Activated naive CD8-positive, alpha-beta T cell treated with anti-CD3 and anti-CD28 coated beads for 36 hours (primary cell): ENCODE results near the gene KCNIP4. TPM values are rescaled to one million over a fixed set of nuclear protein-coding genes. Genes with fewer than 3 reads are reported as not detected.

Source experiments
- DNase-seq: peaks from one replicate; pipeline ENCODE4 v3.0.0; 2021
- H3K27ac Mint-ChIP-seq: one replicate; pipeline ENCODE4 v1.8.0; 2022; ENCODE audit warnings: mild to moderate bottlenecking, moderate library complexity, mixed read lengths
- H3K27me3 Mint-ChIP-seq: one replicate; pipeline ENCODE4 v1.8.0; 2022; ENCODE audit warnings: mild to moderate bottlenecking, mixed read lengths
- H3K36me3 Mint-ChIP-seq: one replicate; pipeline ENCODE4 v1.8.0; 2021; ENCODE audit warnings: mild to moderate bottlenecking, mixed read lengths
- H3K4me1 Mint-ChIP-seq: one replicate; pipeline ENCODE4 v1.8.0; 2021; ENCODE audit warnings: mixed read lengths
- H3K4me3 Mint-ChIP-seq: one replicate; pipeline ENCODE4 v1.8.0; 2022; ENCODE audit warnings: mild to moderate bottlenecking, moderate library complexity, mixed read lengths
- H3K9me3 Mint-ChIP-seq: one replicate; pipeline ENCODE4 v1.8.0; 2022; ENCODE audit warnings: mixed read lengths
- total RNA-seq, 2 experiments: library from RNA; stranded (reverse); gene quantifications; one replicate each; pipeline ENCODE4 v1.2.3, GENCODE V29; 2021

KCNIP4 gene
- total RNA-seq, 2 experiments from 2014 or later = not detected

- H3K9me3 Mint-ChIP-seq = no peaks in the 10 kb centered on the region
- no peaks in the 10 kb centered on the region for H3K36me3 Mint-ChIP-seq
- no peaks in the 10 kb centered on the region for H3K4me1 Mint-ChIP-seq
- no peak overlapping the region for H3K27ac Mint-ChIP-seq
- DNase-seq = no peak
- H3K27me3 Mint-ChIP-seq = peaks cover 18% of the 10 kb centered on the region
- no peak overlapping the region for H3K4me3 Mint-ChIP-seq
Measured at GRCh38 chr4:21952549-21952948, 4.0 kb upstream of the KCNIP4 start.

DNA sequence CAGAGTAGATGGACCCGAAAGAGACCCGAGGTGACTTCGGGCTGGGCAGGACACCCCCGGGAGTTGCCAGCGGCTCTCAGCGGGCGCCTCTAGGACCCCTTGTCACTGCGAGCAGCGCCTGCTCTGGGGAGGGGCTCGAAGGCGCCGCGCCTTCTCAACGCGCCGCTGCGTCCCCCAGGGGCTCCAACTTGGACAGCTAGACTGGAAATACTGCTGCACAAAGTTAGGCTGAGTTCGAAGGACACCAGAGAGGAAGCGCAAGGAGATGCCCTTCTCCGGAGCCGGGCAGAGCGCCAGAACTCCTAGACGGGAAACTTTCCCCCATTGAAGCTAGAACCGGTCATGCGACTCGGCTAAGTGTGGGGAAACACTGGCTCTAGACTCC, 493 bp upstream of the KCNIP4 start:
- no peak overlapping the region for H3K4me3 Mint-ChIP-seq
- peaks cover 32% of the 10 kb centered on the region for H3K27me3 Mint-ChIP-seq
- peak; percentile 0 for DNase-seq
- H3K27ac Mint-ChIP-seq = no peak overlapping the region
- H3K36me3 Mint-ChIP-seq = no peaks in the 10 kb centered on the region
- H3K9me3 Mint-ChIP-seq = no peaks in the 10 kb centered on the region
- no peaks in the 10 kb centered on the region for H3K4me1 Mint-ChIP-seq

DNA sequence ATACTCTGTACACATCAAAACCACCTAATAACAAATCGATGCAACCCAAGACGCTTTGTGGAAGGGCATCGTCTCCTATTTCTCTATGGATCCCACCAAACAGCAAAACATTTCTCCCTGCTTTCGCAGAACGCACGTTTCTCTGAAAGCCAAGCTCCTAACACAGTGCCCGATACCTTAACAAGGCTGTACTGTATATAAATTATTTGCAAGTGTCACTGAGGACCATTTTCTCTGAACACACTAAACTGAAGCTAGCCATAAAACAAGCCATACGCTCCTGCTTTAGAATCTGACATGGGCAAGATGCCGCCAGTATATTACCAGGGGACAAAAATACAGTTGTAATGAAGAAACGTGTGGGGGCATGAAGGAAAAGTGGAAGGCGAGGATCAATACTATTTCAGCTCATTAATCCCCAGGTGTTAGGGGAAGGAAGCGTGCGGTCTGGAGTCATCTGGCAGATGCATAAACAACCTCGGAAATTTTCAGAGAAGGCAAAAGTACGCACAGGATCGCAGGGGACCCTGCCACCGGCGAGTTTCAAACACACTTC, 703 bp downstream of the KCNIP4 start:
- DNase-seq = no peak
- Mint-ChIP-seq H3K36me3 (no peaks in the 10 kb centered on the region), H3K4me3 (peak overlapping the region; percentile 50), H3K27me3 (peaks cover 32% of the 10 kb centered on the region), H3K9me3 (no peaks in the 10 kb centered on the region), H3K4me1 (no peaks in the 10 kb centered on the region), H3K27ac (no peak overlapping the region)

GRCh38 chr4:21946858-21947257, 1.7 kb downstream of the KCNIP4 start:
- H3K27me3 Mint-ChIP-seq = peaks cover 32% of the 10 kb centered on the region
- H3K36me3 Mint-ChIP-seq = no peaks in the 10 kb centered on the region
- H3K4me3 Mint-ChIP-seq = no peak overlapping the region
- no peak overlapping the region for H3K27ac Mint-ChIP-seq
- DNase-seq = no peak
- no peaks in the 10 kb centered on the region for H3K4me1 Mint-ChIP-seq
- no peaks in the 10 kb centered on the region for H3K9me3 Mint-ChIP-seq

- Mint-ChIP-seq H3K4me1 (no peaks in the 10 kb centered on the region), H3K27ac (no peak overlapping the region), H3K4me3 (no peak overlapping the region), H3K36me3 (no peaks in the 10 kb centered on the region), H3K9me3 (no peaks in the 10 kb centered on the region), H3K27me3 (no peaks in the 10 kb centered on the region)
- no peak for DNase-seq
Measured at GRCh38 chr4:21921526-21922180, 26.9 kb downstream of the KCNIP4 start.

GRCh38 chr4:21915761-21916160, 32.8 kb downstream of the KCNIP4 start:
- H3K27me3 Mint-ChIP-seq = no peaks in the 10 kb centered on the region
- H3K36me3 Mint-ChIP-seq = no peaks in the 10 kb centered on the region
- H3K4me3 Mint-ChIP-seq = no peak overlapping the region
- no peak for DNase-seq
- H3K27ac Mint-ChIP-seq = no peak overlapping the region
- H3K4me1 Mint-ChIP-seq = no peaks in the 10 kb centered on the region
- no peaks in the 10 kb centered on the region for H3K9me3 Mint-ChIP-seq

GRCh38 chr4:21901831-21902230, 46.7 kb downstream of the KCNIP4 start:
- Mint-ChIP-seq H3K27me3 (no peaks in the 10 kb centered on the region), H3K36me3 (peaks cover 2% of the 10 kb centered on the region), H3K4me1 (no peaks in the 10 kb centered on the region), H3K4me3 (no peak overlapping the region), H3K9me3 (peaks cover 5% of the 10 kb centered on the region), H3K27ac (no peak overlapping the region)
- DNase-seq = no peak

GRCh38 chr4:21901281-21901680, 47.3 kb downstream of the KCNIP4 start:
- Mint-ChIP-seq H3K9me3 (peaks cover 5% of the 10 kb centered on the region), H3K4me3 (no peak overlapping the region), H3K4me1 (no peaks in the 10 kb centered on the region), H3K27ac (no peak overlapping the region), H3K36me3 (peaks cover 2% of the 10 kb centered on the region), H3K27me3 (no peaks in the 10 kb centered on the region)
- DNase-seq = no peak

DNA sequence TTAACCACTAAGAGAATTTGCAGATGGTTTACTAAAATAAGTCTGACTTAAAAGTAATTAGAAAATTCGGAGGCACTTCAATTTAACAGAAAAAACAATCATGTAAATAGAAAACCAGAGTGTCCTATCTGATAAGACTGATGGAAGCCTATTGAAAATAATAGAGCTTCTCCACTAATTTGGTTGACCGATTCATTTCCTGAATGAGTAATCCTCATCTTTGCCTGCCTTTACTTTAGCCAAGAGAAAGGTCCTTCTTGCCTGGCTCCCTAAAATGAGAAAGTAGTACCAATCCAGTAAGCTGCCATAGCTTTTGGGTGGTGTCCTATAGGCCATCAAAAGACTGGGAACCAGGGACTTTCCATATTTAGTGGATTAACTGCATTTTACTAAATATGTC, 48.4 kb downstream of the KCNIP4 start:
- no peak overlapping the region for H3K4me3 Mint-ChIP-seq
- DNase-seq = no peak
- peaks cover 2% of the 10 kb centered on the region for H3K36me3 Mint-ChIP-seq
- H3K27ac Mint-ChIP-seq = no peak overlapping the region
- peaks cover 5% of the 10 kb centered on the region for H3K9me3 Mint-ChIP-seq
- H3K27me3 Mint-ChIP-seq = no peaks in the 10 kb centered on the region
- no peaks in the 10 kb centered on the region for H3K4me1 Mint-ChIP-seq

DNA sequence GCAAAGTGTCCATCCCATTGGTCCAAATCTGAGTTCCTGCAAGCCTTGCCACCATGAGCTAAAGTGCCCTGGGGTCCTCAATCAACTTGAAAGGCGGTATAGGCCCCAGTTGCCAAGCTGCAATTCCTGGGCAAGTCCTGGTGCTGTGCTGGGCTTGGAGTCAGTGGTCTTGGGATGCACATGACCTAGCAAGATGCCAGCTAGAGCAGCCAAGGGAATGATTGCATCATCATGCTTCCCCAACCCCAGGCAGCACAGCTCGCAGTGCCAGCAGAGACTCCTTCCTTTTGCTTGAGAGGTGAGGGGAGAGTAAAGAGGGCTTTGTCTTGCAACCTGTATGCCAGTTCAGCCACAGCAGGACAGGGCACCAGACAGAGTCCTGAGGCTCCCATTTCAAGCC, 50.5 kb downstream of the KCNIP4 start:
- peaks cover 2% of the 10 kb centered on the region for H3K36me3 Mint-ChIP-seq
- H3K27ac Mint-ChIP-seq = no peak overlapping the region

GRCh38 chr4:21896767-21897166, 51.8 kb downstream of the KCNIP4 start:
- Mint-ChIP-seq H3K27ac (no peak overlapping the region), H3K36me3 (peaks cover 2% of the 10 kb centered on the region), H3K4me3 (no peak overlapping the region), H3K9me3 (peaks cover 5% of the 10 kb centered on the region), H3K27me3 (no peaks in the 10 kb centered on the region), H3K4me1 (no peaks in the 10 kb centered on the region)
- DNase-seq = no peak

More for the DNA sequence above, 50.5 kb downstream of the KCNIP4 start:
- Mint-ChIP-seq H3K27me3 (no peaks in the 10 kb centered on the region), H3K9me3 (peaks cover 5% of the 10 kb centered on the region), H3K4me1 (no peaks in the 10 kb centered on the region), H3K4me3 (no peak overlapping the region)
- DNase-seq = no peak

GRCh38 chr4:21893136-21893535, 55.4 kb downstream of the KCNIP4 start:
- no peak for DNase-seq
- Mint-ChIP-seq H3K4me1 (peaks cover under 1% of the 10 kb centered on the region), H3K9me3 (peaks cover 5% of the 10 kb centered on the region), H3K4me3 (no peak overlapping the region), H3K36me3 (no peaks in the 10 kb centered on the region), H3K27me3 (no peaks in the 10 kb centered on the region), H3K27ac (no peak overlapping the region)

GRCh38 chr4:21890231-21890630, 58.3 kb downstream of the KCNIP4 start:
- no peaks in the 10 kb centered on the region for H3K36me3 Mint-ChIP-seq
- H3K9me3 Mint-ChIP-seq = peaks cover 3% of the 10 kb centered on the region
- no peaks in the 10 kb centered on the region for H3K27me3 Mint-ChIP-seq
- no peak overlapping the region for H3K27ac Mint-ChIP-seq
- H3K4me3 Mint-ChIP-seq = no peak overlapping the region
- H3K4me1 Mint-ChIP-seq = peaks cover 5% of the 10 kb centered on the region
- DNase-seq = no peak

DNA sequence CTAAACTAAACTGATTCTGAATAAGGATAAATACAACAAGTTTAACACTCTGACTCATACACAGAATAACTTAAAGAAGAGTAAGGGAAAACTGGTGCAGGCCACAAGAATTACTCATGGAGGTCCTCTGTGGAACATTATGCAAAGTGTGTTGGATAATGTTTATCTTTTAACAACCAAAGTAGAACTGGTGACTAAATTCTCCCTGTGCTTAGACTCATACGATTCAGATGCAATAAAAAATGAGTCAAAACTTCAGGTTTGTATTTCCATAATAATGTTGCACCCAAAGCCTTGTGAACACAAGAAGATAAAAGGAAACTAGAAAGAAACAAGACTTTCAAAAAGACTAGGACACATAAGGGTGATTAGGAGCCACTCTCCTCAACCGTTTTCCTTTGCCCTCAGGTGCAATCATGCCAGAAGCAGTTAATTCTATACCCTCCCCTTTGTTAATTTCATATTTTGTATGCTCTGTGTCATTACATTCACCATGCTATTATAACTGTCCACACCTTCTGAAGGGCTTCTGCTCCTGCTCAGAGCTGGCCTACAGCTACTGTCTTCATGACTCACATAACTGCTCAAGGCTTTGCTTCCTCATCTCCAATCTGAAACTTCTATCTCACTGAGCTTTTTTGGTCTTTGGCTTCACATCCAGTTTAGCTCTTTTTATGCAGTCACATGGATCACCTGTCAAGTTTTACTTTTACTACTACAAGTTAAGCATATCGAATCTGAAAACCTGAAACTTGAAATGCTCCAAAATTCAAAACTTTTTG, 60.2 kb downstream of the KCNIP4 start:
- peak overlapping the region; percentile 85 for H3K27ac Mint-ChIP-seq
- H3K9me3 Mint-ChIP-seq = peaks cover 7% of the 10 kb centered on the region
- peaks cover 5% of the 10 kb centered on the region for H3K4me1 Mint-ChIP-seq
- DNase-seq = no peak
- no peak overlapping the region for H3K4me3 Mint-ChIP-seq
- no peaks in the 10 kb centered on the region for H3K36me3 Mint-ChIP-seq
- H3K27me3 Mint-ChIP-seq = peaks cover 3% of the 10 kb centered on the region

- Mint-ChIP-seq H3K4me1 (peaks cover 5% of the 10 kb centered on the region), H3K27ac (no peak overlapping the region), H3K36me3 (no peaks in the 10 kb centered on the region), H3K9me3 (peaks cover 7% of the 10 kb centered on the region), H3K4me3 (no peak overlapping the region), H3K27me3 (peaks cover 3% of the 10 kb centered on the region)
- no peak for DNase-seq
Measured at GRCh38 chr4:21887481-21887880, 61.1 kb downstream of the KCNIP4 start.

DNA sequence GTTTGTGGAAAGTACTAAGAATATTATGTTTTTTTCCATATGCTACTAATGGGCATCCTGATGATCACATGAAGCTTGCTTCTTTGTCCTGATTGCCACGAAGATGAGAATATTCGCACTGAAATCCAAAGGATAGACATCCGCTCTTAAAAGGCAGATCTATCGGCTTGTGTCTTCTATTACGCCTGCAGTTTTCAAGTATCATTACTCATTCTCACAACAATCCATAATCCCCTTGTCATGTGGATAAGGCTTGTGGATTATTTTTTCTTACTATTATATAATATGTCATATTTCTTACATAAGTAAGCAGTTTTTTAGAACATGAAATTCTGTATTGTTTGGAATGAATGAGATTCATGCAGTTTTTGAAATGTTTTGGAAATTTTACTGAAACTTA, 62.8 kb downstream of the KCNIP4 start:
- no peak for DNase-seq
- Mint-ChIP-seq H3K4me3 (no peak overlapping the region), H3K27me3 (peaks cover 3% of the 10 kb centered on the region), H3K27ac (no peak overlapping the region), H3K36me3 (no peaks in the 10 kb centered on the region), H3K4me1 (peaks cover 8% of the 10 kb centered on the region), H3K9me3 (peaks cover 10% of the 10 kb centered on the region)
